G401 (cell line): ENCODE results near the gene FHIP1A. TPM values are rescaled to one million over a fixed set of nuclear protein-coding genes. Genes with fewer than 3 reads are reported as not detected.
A peak's percentile ranks its signal among the peaks of the same experiment; 100 is the strongest.

Source experiments
- DNase-seq: peaks from one replicate; pipeline ENCODE4 v3.0.0-alpha.2; 2015; ENCODE audit warnings: low spot score
- in situ Hi-C: cut with HindIII; loops from 2 replicates; pipeline ENCODE4 v1.10.0; 2016; ENCODE audit warnings: low sequenced_read_pairs, mixed read lengths
- total RNA-seq: library from RNA; depleted of rRNA; stranded (reverse); fragments of >200 nt; shearing (Covaris generic); gene quantifications from 2 replicates; pipeline ENCODE4 v1.2.3, GENCODE V29; 2014

FHIP1A gene
- total RNA-seq, 1 experiment from 2014 or later: 5.2 TPM

GRCh38 chr4:151415978-151416377 lies 7.0 kb downstream of the FHIP1A start:
- DNase-seq: no peak
- in situ Hi-C loops: no loop called here

DNA sequence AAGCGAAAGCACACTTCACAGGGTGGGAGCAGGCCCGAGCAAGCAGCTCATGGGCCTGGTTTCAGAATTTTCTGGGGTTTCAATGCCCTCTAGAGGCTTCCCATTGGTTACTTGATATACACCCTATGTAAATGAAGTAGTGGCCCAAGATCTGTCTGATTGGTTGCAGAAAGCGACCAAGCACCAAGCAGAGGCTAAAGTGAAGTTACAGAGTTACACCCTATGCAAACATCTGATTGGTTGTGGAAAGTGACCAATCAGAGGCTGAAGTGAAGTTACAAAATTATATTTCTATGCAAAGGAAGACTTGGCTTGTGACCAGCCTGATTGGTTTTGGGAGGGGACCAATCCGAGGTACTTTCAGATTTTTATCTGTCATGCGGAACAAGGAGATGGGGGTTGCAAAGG lies 8.2 kb downstream of the FHIP1A start:
- DNase-seq: no peak
- in situ Hi-C loops: no loop called here

- no peak for DNase-seq
- in situ Hi-C loops: no loop called here
Measured at GRCh38 chr4:151417766-151418376, 8.9 kb downstream of the FHIP1A start.

GRCh38 chr4:151418385-151418784 lies 9.4 kb downstream of the FHIP1A start:
- in situ Hi-C loops: no loop called here
- no peak for DNase-seq

DNA sequence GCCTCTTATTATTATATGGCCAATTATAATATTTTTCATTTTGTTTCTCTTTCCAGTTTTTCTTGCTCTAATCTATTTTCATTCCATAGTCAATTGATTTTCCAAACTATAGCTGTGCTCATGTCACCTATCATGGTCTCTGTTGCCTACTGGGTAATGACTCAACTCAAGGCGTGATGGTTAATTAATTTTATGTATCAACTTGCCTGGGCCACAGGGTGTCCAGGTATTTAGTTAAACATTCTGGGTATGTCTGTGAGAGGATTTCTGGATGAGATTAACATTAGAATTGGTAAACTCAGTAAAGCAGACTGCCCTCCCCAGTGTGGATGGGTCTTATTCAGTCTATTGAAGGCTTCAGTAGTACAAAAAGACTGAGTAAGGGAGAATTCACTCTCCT lies 9.9 kb downstream of the FHIP1A start:
- in situ Hi-C loops: no loop called here
- no peak for DNase-seq

DNA sequence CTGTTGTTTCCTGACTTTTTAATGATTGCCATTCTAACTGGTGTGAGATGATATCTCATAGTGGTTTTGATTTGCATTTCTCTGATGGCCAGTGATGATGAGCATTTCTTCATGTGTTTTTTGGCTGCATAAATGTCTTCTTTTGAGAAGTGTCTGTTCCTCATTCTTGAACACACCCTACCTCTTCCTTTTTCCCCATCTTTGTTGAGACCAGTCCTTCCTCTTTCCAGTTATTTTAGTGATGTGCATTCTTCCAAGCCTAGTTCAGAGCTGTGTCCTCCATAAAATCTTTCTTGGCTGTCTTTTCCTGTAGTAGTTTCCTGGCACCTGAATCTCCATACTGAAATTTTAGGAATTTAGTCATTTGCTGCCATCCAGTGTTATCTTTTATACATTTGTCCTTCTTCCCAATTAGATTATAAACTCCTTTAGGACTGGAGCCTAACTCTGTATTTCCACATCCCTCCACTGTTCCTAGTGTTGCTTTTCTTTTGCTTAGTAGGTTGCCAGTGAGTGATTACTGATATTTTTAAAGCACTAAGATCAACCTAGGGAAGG lies 11.4 kb downstream of the FHIP1A start:
- DNase-seq: no peak
- in situ Hi-C loops: no loop called here

DNA sequence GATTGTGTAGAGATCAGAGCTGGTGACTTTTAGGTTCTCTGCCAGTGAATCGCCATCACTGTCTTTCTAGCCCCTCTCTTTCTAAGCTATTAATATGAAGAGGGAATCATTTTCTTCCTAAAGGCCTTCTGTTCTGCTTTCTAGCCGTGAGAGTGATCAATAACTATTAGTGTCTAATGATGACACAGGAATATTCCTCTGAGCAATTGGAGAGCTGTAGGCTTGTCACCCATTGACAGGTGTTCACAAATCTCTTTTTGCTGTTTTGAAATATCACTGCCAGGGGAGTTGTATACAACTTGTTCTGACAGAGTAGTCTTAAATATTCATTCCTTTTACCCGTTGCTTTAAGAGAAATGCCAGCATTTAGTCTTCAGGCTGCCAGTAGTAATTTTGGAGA lies 13.9 kb downstream of the FHIP1A start:
- in situ Hi-C loops: no loop called here
- no peak for DNase-seq

- no peak for DNase-seq
- in situ Hi-C loops: no loop called here
Measured at GRCh38 chr4:151426513-151426912, 17.5 kb downstream of the FHIP1A start.

GRCh38 chr4:151427266-151427665 lies 18.3 kb downstream of the FHIP1A start:
- in situ Hi-C loops: no loop called here
- no peak for DNase-seq

DNA sequence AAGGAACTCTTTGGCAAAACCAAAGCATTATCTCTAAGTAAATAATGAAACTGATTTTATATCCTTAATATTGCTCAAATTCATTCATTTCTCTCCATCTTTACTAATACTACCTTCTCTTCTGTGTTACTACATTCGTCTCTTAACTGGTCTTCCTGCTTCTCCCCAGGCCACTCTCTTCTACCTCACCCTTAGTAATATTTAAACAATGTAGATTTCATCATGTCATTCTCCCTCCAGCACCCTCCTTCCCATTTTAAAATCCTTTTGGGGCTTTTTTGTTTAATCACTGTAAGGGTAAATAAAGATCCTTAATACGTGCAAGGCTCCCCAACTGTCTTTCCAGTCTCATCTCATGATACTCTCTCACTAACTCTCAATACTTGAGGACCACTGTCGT lies 19.4 kb downstream of the FHIP1A start:
- in situ Hi-C loops: no loop called here
- no peak for DNase-seq

- DNase-seq: no peak
- in situ Hi-C loops: no loop called here
Measured at GRCh38 chr4:151429957-151430570, 21.1 kb downstream of the FHIP1A start.

GRCh38 chr4:151430740-151431457 lies 21.9 kb downstream of the FHIP1A start:
- no peak for DNase-seq
- in situ Hi-C loops: no loop called here

DNA sequence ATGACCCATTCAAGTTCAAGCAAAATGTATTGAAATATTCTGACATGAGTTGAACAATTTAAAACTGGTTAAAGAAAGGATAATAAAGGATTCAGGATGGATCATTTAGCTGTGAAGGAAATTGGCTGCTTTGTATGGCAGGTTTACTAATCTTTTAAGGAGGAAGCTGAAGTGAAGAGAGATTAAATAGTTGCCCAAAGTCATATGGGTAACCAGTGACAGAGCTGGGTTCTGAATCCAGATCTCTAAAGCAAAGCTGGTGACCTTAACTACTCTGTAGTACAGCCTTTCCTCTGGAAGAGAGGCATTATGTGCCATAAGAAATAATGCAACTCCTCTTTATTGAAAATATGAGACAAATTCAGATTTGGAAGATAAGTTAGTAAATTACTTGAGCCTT lies 22.8 kb downstream of the FHIP1A start:
- in situ Hi-C loops: no loop called here
- no peak for DNase-seq

DNA sequence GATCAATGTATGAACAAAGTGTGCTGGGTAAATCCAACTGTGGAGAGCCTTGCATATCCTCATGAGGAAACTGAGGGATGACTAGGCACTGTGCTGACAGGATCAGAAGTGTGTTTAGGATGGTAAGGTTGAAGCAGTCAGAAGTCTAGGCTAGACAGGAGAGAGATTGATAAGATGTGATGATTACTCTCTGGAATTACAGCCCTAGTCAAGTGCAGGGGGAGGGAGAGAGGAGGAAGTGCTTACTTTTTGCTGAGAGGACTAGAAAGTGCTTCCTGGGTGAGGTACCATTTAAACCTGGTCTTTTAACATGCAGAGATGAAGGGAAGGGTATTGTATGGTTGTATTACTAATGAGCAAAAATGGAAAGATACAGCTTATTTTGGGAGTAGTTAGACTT lies 23.7 kb downstream of the FHIP1A start:
- DNase-seq: no peak

DNA sequence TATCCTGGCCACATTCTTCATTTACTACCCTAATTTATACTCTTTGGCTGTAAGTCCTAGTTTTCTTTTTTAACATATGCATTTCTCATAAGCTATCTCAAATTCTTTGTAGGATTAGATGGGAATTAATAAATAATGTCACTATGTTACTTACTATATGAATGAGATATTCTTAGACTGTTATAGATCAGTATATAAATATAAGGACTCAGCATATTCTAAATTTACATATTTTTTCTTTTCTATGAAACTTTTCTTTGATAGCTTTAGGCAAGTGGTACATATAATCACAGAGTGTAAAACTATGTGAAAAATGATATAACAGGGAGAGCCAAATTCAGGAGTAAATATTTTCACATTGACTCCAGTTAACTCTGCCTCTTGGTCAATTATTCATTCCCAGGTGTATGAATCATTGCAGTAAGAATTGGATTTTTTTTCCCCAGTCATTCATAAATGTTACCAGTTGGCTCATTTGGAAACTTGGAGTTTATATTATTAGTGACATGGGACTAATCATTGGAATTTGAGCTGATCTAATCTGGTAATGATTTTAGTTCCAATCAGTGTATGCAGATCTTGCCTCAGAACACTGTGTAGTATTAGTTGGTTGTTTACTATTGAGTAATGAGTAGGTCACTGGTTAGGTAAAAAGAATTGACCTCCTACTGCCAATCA lies 25.3 kb downstream of the FHIP1A start:
- DNase-seq: no peak
- in situ Hi-C loops: no loop called here

More for the DNA sequence above, 23.7 kb downstream of the FHIP1A start:
- in situ Hi-C loops: no loop called here

DNA sequence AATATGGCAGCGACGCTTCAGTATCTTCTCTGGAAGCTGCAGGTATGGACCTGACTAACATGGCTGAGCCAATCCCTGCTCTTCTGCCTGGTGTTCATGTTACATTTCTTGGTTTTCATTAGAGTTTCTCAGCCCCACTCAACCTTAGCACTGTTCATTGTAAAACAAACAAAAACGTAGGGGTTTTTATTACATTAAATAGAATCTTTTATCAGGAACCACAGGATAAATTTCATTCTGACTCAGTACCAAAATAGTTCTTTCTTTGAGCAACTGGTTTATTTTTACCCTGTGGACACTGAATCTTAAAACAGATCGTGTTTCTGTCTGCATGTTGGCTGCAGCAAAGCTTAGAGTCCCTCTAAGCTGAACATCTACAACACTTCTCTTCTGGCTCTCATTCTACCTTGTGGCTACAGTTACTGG lies 27.1 kb downstream of the FHIP1A start:
- DNase-seq: no peak
- in situ Hi-C loops: no loop called here

GRCh38 chr4:151437505-151437904 lies 28.5 kb downstream of the FHIP1A start:
- in situ Hi-C loops: no loop called here
- DNase-seq: no peak

GRCh38 chr4:151438154-151438553 lies 29.2 kb downstream of the FHIP1A start:
- in situ Hi-C loops: no loop called here
- peak; percentile 65 for DNase-seq

DNA sequence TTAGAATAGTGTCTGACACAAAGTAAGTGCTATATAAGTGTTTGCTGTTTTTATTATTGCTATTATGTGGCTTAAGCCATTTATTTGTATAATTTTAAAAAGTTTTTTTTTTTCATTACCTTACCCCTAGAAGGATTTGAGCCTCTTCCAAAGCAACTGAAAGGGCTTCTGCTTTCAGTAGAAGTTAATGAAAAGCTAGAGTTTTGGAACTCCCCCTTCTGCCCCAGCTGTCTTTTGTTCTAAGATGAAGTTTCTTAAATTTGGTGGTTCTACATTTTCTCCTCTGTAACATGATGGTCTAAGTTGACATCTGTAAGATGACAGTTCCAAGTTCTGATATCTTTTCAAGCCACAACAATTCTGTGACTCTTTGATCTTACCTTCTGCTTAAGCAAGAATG lies 30.3 kb downstream of the FHIP1A start:
- DNase-seq: no peak
- in situ Hi-C loops: no loop called here

GRCh38 chr4:151442002-151442401 lies 33.0 kb downstream of the FHIP1A start:
- in situ Hi-C loops: no loop called here
- DNase-seq: peak; percentile 71
